Measurements from ENCODE around the gene ALDH4A1.
"Not testable (repeated sequence)": the region's sequence is repeated elsewhere in the genome, so short reads cannot be mapped to it uniquely, and the experiment has no call there.

The ALDH4A1 gene

DNA sequence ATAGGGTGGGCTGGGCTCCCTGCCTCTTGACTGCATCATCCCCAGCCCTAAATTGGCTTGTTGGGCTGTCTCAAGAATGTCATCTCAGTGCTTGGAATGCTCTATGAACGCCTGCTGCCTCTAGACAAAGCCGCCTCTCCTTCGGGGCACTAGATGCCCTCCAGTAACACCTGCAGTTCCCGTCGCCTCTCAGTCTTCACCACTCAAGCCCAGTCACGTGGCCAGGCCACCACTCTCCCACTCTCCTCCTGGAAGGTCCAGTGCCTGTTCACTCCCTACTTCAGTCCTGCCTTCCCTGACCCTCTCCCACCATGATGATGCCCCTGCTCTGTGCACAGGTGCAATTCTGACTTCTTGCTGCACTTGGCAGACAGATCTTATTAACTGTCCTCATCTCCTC, 49.9 kb downstream of the ALDH4A1 start:
- DNase-seq = no peak

DNA sequence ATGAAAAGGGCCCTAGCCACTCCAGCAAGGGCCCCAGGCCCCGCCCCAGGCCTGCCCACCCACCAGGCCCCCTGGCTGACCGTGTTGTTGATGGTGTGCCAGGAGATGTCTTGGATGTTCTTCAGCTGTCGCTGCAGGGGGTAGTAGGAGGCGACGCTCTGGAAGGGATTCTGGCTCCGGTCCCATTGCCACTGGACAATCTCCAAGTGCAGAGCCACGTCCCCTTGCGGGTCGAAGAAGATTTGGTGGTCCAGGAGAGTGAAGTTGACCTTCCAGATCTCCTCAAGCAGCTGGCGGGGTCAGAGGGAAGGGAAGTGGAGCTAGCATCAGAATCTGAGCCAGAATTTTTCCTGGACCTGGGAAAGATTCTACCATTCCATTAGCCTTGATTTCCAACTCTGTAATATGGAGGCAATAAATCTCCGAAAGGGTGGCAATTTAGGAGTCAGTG, 53.1 kb downstream of the ALDH4A1 start:
- DNase-seq = no peak

DNA sequence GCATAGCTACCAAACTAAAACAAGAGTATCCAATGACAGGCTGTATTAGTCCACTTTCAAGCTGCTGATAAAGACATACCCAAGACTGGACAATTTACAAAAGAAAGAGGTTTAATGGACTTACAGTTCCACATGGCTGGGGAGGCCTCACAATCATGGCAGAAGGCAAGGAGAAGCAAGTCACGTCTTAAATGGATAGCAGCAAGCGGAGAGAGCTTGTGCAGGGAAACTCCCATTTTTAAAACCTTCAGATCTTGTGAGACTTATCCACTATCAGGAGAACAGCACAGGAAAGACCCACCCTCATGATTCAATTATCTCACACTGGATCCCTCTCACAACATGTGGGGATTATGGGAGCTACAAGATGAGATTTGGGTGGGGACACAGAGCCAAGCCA, 54.6 kb downstream of the ALDH4A1 start:
- DNase-seq = not testable (repeated sequence)

DNA sequence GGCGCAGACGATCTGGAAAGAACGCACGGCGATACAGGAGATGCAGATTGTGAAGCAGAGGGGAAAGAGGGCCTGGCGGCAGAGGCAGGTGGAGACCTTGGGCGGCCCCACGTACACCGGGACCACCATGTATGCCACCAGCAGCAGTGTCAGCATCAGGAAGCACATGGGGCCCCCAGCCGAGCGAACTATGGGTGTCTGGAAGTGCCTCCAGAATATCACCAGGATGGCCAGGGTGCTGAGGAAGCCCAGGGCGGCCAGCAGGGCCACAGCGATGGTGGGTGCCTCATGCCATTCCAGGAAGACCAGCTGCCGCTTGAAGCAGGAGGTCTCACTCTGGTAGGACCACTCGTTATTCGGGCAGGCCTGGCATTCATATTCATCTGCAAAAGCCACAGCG, 62.2 kb downstream of the ALDH4A1 start:
- DNase-seq = no peak

DNA sequence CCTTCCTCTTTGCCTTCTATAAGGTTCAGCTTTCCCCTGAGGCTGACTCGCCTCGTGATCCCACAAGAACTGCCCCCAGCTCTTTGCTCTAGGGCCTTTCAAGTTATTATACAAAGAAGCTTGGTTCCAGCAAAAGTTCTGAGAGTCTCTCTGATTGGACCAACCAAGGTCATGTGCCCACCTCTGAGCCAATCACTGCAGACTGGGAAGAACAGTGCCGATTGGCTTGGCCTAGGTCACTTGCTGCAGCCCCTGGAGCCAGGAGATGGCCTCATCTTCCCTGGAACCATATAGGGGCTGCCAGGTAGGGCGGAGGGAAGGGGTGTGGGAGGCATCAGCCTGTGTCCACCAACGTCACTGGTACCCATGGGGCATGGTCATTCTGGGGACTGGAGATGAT, 65.7 kb downstream of the ALDH4A1 start:
- no peak for DNase-seq

DNA sequence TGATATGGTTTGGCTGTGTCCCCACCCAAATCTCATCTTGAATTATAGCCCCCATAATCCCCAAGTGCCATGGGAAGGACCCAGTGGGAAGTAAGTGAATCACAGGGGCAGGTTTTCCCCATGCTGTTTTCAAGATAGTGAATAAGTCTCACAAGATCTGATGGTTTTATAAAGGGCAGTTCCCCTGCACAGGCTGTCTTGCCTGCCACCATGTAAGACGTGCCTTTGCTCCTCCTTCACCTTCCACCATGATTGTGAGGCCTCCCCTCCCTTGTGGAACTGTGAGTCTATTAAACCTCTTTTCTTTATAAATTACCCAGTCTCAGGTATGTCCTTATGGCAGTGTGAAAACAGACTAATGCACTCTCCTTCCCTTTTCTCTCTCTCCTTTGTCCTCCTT, 70.0 kb downstream of the ALDH4A1 start:
- DNase-seq = not testable (repeated sequence)

DNA sequence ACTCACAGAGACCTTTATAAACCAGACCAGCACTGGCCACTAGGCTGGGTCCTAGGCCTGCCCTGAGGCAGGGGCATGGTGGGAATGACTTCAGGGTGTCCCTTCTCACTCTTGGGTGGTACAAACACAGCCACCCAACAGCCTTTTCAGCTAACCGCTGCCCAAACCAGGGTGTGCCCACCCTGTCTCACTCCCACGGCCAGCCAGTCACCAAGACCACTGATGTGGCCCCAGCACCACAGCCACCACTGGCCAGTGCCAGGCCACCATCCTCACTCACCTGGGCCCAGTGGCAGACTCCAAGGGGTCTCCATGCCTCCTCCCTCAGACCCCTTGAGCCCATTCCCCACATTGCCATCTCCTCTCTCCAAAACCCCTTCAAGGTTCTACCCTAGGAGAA, 70.7 kb downstream of the ALDH4A1 start:
- no peak for DNase-seq

DNA sequence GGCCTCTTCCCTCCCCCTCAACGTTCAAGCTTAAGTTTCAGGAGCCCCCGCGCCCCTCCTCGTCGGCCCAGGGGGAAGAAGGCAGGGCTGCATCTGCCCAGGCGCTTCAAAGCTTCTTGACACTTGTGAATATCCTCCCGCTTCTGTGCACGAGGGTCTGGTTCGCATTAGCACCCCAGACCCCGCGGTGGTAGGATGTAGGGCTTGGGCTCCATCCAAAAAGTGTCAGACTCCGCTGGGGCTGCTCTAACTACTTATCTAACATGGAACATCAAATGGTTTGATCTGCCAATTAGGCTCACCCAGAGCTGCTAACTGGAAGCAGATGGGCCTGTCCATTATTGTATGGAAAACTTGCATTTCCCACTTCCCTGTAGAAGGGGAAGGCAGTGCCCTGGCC, 71.8 kb downstream of the ALDH4A1 start:
- DNase-seq = no peak

DNA sequence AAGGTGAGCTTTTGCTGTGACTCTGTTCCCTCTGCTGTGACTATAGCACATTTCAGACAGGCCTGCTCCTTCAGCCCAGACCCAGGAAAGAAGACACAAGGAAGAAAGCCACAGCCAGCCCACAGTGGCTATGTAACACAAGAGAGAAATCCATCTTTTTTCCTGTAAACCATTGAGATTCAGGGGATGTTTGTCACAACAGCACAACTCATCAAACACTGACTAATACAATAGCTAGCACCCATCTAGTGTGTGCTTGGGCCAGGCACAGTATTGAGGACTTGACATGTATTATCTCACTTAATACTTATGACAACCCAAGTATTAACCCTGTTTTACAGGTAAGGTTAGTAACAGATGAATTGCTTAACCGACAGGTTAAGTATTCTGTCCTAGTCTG, 72.7 kb downstream of the ALDH4A1 start:
- DNase-seq = no peak

DNA sequence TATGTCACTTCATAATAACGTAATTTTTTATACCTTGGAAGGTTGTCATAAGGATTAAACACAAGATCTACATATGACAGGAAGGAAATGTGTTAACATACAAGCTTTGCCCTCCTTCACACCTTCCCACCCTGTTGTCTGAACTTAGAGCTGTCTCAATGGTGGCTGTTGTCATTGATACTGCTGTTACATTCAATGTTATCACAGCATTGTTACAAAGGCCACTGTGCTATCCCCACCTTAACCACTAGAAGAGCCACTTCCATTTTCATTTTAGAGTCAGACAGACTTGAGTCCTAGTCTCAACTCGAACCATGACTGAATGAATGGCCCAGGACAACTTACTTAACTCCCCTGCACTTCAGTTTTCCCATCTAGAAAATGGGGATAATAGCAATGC, 74.1 kb downstream of the ALDH4A1 start:
- no peak for DNase-seq

DNA sequence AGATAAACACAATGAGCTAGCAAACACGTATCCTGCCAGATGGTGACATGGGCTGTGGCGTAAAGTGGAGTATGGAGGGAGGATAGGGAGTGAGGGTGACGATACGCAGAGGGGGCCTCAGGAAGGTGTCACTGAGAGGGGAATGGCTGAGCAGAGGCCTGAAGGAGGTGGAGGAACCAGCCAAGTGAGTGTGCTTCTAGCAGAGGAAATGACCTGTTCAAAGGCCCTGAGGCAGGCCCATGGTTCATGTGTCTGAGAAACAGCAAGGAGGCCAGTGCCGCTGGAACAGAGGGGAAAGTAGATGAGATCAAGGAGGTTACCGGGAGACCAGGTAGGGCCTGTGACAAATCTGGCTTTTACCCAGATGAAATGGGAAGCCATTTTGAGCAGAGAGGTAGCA, 78.9 kb downstream of the ALDH4A1 start:
- DNase-seq = no peak

Data from inflammatory macrophage (primary cell).